Mucosa of stomach (tissue), 1 donor: ENCODE measurements around the gene EVPL.

Experiments
- H3K27me3 ChIP-seq: one replicate; pipeline ENCODE4 v1.7.0; 2013; ENCODE audit warnings: mild to moderate bottlenecking, low read length; ENCODE audit not compliant: control insufficient read depth, insufficient read depth
- H3K36me3 ChIP-seq: one replicate; pipeline ENCODE4 v1.7.0; 2013; ENCODE audit warnings: low read length; ENCODE audit not compliant: control insufficient read depth, insufficient read depth
- H3K4me1 ChIP-seq: one replicate; pipeline ENCODE4 v1.7.0; 2013; ENCODE audit warnings: mild to moderate bottlenecking, low read length; ENCODE audit not compliant: control insufficient read depth, insufficient read depth
- H3K4me3 ChIP-seq: one replicate; pipeline ENCODE4 v1.7.0; 2013; ENCODE audit warnings: low read length
- H3K9ac ChIP-seq: one replicate; pipeline ENCODE4 v1.7.0; 2013; ENCODE audit warnings: mild to moderate bottlenecking, low read length, moderate library complexity
- H3K9me3 ChIP-seq: one replicate; pipeline ENCODE4 v1.7.0; 2013; ENCODE audit warnings: mild to moderate bottlenecking, low read length, moderate library complexity; ENCODE audit not compliant: control insufficient read depth
- donor health status: Pancreatic carcinoma.

Gene EVPL

GRCh38 chr17:75998327-75998795 is 28.7 kb downstream of the EVPL start:
- H3K4me3 ChIP-seq = no peak overlapping the region
- H3K9ac ChIP-seq = no peak overlapping the region
- peaks cover 59% of the 10 kb centered on the region for H3K4me1 ChIP-seq
- no peaks in the 10 kb centered on the region for H3K27me3 ChIP-seq
- no peaks in the 10 kb centered on the region for H3K36me3 ChIP-seq
- no peaks in the 10 kb centered on the region for H3K9me3 ChIP-seq

- Histone ChIP-seq H3K9ac (peak overlapping the region; percentile 44), H3K27me3 (no peaks in the 10 kb centered on the region), H3K9me3 (no peaks in the 10 kb centered on the region), H3K4me3 (no peak overlapping the region), H3K4me1 (peaks cover 55% of the 10 kb centered on the region), H3K36me3 (no peaks in the 10 kb centered on the region)
Measured at GRCh38 chr17:75996665-75997590, 30.2 kb downstream of the EVPL start.

- no peaks in the 10 kb centered on the region for H3K9me3 ChIP-seq
- no peaks in the 10 kb centered on the region for H3K27me3 ChIP-seq
- H3K36me3 ChIP-seq = no peaks in the 10 kb centered on the region
- no peak overlapping the region for H3K9ac ChIP-seq
- H3K4me3 ChIP-seq = no peak overlapping the region
- peaks cover 48% of the 10 kb centered on the region for H3K4me1 ChIP-seq
Measured at GRCh38 chr17:75995385-75995925, 31.7 kb downstream of the EVPL start.

GRCh38 chr17:75994802-75995370 is 32.2 kb downstream of the EVPL start:
- H3K9ac ChIP-seq = no peak overlapping the region
- no peaks in the 10 kb centered on the region for H3K36me3 ChIP-seq
- H3K4me1 ChIP-seq = peaks cover 42% of the 10 kb centered on the region

GRCh38 chr17:75991396-75991795 is 35.7 kb downstream of the EVPL start:
- H3K36me3 ChIP-seq = no peaks in the 10 kb centered on the region
- no peaks in the 10 kb centered on the region for H3K9me3 ChIP-seq
- H3K27me3 ChIP-seq = no peaks in the 10 kb centered on the region
- no peak overlapping the region for H3K9ac ChIP-seq
- no peak overlapping the region for H3K4me3 ChIP-seq
- H3K4me1 ChIP-seq = peaks cover 19% of the 10 kb centered on the region

More at GRCh38 chr17:75994802-75995370, 32.2 kb downstream of the EVPL start:
- no peaks in the 10 kb centered on the region for H3K27me3 ChIP-seq
- no peak overlapping the region for H3K4me3 ChIP-seq
- H3K9me3 ChIP-seq = no peaks in the 10 kb centered on the region

- Histone ChIP-seq H3K4me1 (peaks cover 31% of the 10 kb centered on the region), H3K9me3 (no peaks in the 10 kb centered on the region), H3K9ac (no peak overlapping the region), H3K36me3 (no peaks in the 10 kb centered on the region), H3K4me3 (no peak overlapping the region), H3K27me3 (no peaks in the 10 kb centered on the region)
Measured at GRCh38 chr17:75987041-75987440, 40.1 kb downstream of the EVPL start.

- no peaks in the 10 kb centered on the region for H3K27me3 ChIP-seq
- H3K36me3 ChIP-seq = no peaks in the 10 kb centered on the region
- no peak overlapping the region for H3K9ac ChIP-seq
- no peak overlapping the region for H3K4me3 ChIP-seq
- H3K4me1 ChIP-seq = peaks cover 40% of the 10 kb centered on the region
- no peaks in the 10 kb centered on the region for H3K9me3 ChIP-seq
Measured at GRCh38 chr17:75985986-75986385, 41.1 kb downstream of the EVPL start.

GRCh38 chr17:75983501-75984181 is 43.5 kb downstream of the EVPL start:
- Histone ChIP-seq H3K27me3 (no peaks in the 10 kb centered on the region), H3K4me3 (no peak overlapping the region), H3K4me1 (peaks cover 40% of the 10 kb centered on the region), H3K9ac (peak overlapping the region; percentile 28), H3K36me3 (no peaks in the 10 kb centered on the region), H3K9me3 (no peaks in the 10 kb centered on the region)

GRCh38 chr17:75981019-75981615 is 46.0 kb downstream of the EVPL start:
- Histone ChIP-seq H3K4me3 (no peak overlapping the region), H3K4me1 (peaks cover 35% of the 10 kb centered on the region), H3K36me3 (no peaks in the 10 kb centered on the region), H3K9me3 (no peaks in the 10 kb centered on the region), H3K27me3 (no peaks in the 10 kb centered on the region), H3K9ac (no peak overlapping the region)

GRCh38 chr17:75980188-75981018 is 46.7 kb downstream of the EVPL start:
- no peaks in the 10 kb centered on the region for H3K9me3 ChIP-seq
- no peaks in the 10 kb centered on the region for H3K27me3 ChIP-seq
- H3K4me3 ChIP-seq = peak overlapping the region; percentile 71
- no peaks in the 10 kb centered on the region for H3K36me3 ChIP-seq
- H3K9ac ChIP-seq = peak overlapping the region; percentile 99
- peaks cover 41% of the 10 kb centered on the region for H3K4me1 ChIP-seq

- no peaks in the 10 kb centered on the region for H3K36me3 ChIP-seq
- H3K9ac ChIP-seq = peak overlapping the region; percentile 99
- H3K4me1 ChIP-seq = peaks cover 41% of the 10 kb centered on the region
Measured at GRCh38 chr17:75979705-75980187, 47.4 kb downstream of the EVPL start.

More at GRCh38 chr17:75979705-75980187, 47.4 kb downstream of the EVPL start:
- H3K9me3 ChIP-seq = no peaks in the 10 kb centered on the region
- peak overlapping the region; percentile 71 for H3K4me3 ChIP-seq
- no peaks in the 10 kb centered on the region for H3K27me3 ChIP-seq
